Activated CD8-positive, alpha-beta T cell treated with anti-CD3 and anti-CD28 coated beads, Interleukin-2, amount 10 ng/mL, durations not matched to agents 7 days and 5 days (primary cell): ENCODE results near the gene RELN. TPM values are rescaled to one million over a fixed set of nuclear protein-coding genes. Genes with fewer than 3 reads are reported as not detected.
"Not testable (repeated sequence)": the region's sequence is repeated elsewhere in the genome, so short reads cannot be mapped to it uniquely, and the experiment has no call there.

ENCODE experiments used
- ATAC-seq: fragments of 150-1000 bp; cut with Tn5 transposase; one replicate; pipeline ENCODE4 v1.10.0; 2021; ENCODE audit warnings: moderate library complexity
- CTCF ChIA-PET: fragments of 350-600 bp; sonication (Branson Sonifier 250); formaldehyde crosslinking; loops from one replicate; lab custom pipeline; 2021; ENCODE audit warnings: antibody characterized with exemption; lab: Charles Lee
- POLR2A ChIA-PET: fragments of 350-600 bp; sonication (Branson Sonifier 250); formaldehyde crosslinking; loops from one replicate; lab custom pipeline; 2021; ENCODE audit warnings: antibody characterized with exemption; lab: Charles Lee
- DNase-seq: peaks from one replicate; pipeline ENCODE4 v3.0.0-alpha.2; 2020
- H3K27ac Mint-ChIP-seq: one replicate; pipeline ENCODE4 v1.8.0; 2021; ENCODE audit warnings: mild to moderate bottlenecking, mixed read lengths
- H3K27me3 Mint-ChIP-seq: one replicate; pipeline ENCODE4 v1.8.0; 2021; ENCODE audit warnings: low read depth, mixed read lengths
- H3K36me3 Mint-ChIP-seq: one replicate; pipeline ENCODE4 v1.8.0; 2021; ENCODE audit warnings: low read depth, mixed read lengths
- H3K4me1 Mint-ChIP-seq: one replicate; pipeline ENCODE4 v1.8.0; 2021; ENCODE audit warnings: low read depth, mixed read lengths
- H3K4me3 Mint-ChIP-seq: one replicate; pipeline ENCODE4 v1.8.0; 2021; ENCODE audit warnings: mild to moderate bottlenecking, mixed read lengths
- H3K9me3 Mint-ChIP-seq: one replicate; pipeline ENCODE4 v1.8.0; 2022; ENCODE audit warnings: mixed read lengths; ENCODE audit not compliant: insufficient read depth
- total RNA-seq, 2 experiments: library from RNA; stranded (reverse); gene quantifications; one replicate each; pipeline ENCODE4 v1.2.3, GENCODE V29; 2021

The RELN gene
- total RNA-seq, 2 experiments from 2014 or later = not detected

DNA sequence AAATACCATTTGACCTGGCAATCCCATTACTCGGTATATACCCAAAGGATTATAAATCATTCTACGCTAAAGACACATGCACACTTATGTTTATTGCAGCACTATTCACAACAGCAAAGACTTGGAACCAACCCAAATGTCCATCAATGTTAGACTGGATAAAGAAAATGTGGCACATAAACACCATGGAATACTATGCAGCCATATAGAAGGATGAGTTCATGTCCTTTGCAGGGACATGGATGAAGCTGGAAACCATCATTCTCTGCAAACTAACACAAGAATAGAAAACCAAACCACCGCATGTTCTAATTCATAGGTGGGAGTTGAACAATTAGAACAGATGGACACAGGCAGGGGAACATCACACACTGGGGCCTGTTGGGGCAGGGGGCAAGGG lies 502.6 kb downstream of the RELN start:
- POLR2A ChIA-PET, H3K4me1 Mint-ChIP-seq, H3K36me3 Mint-ChIP-seq, H3K4me3 Mint-ChIP-seq, H3K27ac Mint-ChIP-seq, ATAC-seq, H3K27me3 Mint-ChIP-seq, H3K9me3 Mint-ChIP-seq, CTCF ChIA-PET, DNase-seq: not testable (repeated sequence)

DNA sequence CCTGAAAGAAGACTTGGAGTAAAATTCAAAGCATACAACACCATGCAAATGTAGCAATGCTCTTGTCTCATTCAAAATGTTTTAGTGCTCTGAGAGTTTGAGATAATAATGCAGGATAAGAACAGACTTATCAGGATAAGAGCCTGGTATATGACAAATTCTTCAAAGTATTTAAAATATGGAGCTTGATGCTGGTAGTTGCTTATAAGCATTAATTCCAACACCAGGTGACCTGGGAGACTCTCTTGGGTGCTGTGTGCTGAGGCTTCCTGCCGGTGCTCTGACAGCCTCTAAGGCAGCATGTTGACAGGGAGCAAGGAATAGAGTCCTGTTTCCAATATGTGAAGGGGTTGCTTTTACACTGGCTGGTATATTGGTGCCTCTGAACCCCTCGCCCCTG lies 508.7 kb downstream of the RELN start:
- peaks cover 7% of the 10 kb centered on the region for H3K27me3 Mint-ChIP-seq
- H3K9me3 Mint-ChIP-seq = no peaks in the 10 kb centered on the region

GRCh38 chr7:103474956-103475355 lies 514.5 kb downstream of the RELN start:
- Mint-ChIP-seq H3K9me3 (no peaks in the 10 kb centered on the region), H3K4me1 (no peaks in the 10 kb centered on the region), H3K27me3 (peaks cover 11% of the 10 kb centered on the region), H3K36me3 (no peaks in the 10 kb centered on the region), H3K4me3 (no peak overlapping the region), H3K27ac (no peak overlapping the region)
- DNase-seq = no peak
- ChIA-PET CTCF (no interaction called here), POLR2A (no interaction called here)
- no peak for ATAC-seq

More for the DNA sequence above, 508.7 kb downstream of the RELN start:
- H3K4me1 Mint-ChIP-seq = no peaks in the 10 kb centered on the region
- H3K36me3 Mint-ChIP-seq = no peaks in the 10 kb centered on the region
- ChIA-PET CTCF (no interaction called here), POLR2A (no interaction called here)
- ATAC-seq = no peak
- H3K27ac Mint-ChIP-seq = no peak overlapping the region
- no peak for DNase-seq
- no peak overlapping the region for H3K4me3 Mint-ChIP-seq

DNA sequence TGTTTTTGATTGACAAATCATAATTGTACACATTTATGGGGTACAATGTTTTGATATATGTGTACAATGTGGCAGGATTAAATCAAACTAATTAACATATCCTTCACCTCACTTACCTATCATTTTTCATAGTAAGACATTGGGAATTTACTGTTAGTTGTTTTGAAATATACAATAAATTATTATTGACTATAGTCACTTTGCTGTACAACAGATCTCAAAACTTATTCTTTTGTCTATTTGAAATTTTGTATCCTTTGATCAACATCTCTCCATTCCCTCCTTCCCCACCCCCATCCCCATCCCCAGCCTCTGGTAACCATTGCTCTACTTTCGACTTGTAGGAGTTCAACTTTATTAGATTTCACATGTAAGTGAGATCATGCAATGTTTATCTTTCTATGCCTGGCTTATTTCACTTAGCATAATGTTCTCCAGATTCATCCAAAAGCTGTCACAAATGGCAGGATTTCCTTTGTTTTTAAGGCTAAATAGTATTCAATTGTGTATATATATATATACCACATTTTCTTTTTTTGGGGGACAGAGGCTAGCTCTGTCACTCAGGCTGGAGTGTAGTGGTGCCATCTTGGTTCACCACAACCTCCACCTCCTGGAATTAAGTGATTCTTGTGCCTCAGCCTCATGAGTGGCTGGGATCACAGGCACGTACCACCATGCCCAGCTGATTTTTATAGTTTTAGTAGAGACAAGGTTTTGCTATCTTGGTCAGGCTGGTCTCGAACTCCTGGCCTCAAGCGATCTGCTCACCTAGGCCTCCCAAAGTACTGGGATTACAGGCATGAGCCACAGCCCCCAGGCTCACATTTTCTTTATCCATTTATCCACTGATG lies 520.1 kb downstream of the RELN start:
- H3K27ac Mint-ChIP-seq = no peak overlapping the region
- CTCF ChIA-PET = no interaction called here
- POLR2A ChIA-PET = no interaction called here
- ATAC-seq (no peak), DNase-seq (no peak)
- no peaks in the 10 kb centered on the region for H3K9me3 Mint-ChIP-seq
- peaks cover 9% of the 10 kb centered on the region for H3K27me3 Mint-ChIP-seq
- no peaks in the 10 kb centered on the region for H3K36me3 Mint-ChIP-seq
- no peaks in the 10 kb centered on the region for H3K4me1 Mint-ChIP-seq
- no peak overlapping the region for H3K4me3 Mint-ChIP-seq

DNA sequence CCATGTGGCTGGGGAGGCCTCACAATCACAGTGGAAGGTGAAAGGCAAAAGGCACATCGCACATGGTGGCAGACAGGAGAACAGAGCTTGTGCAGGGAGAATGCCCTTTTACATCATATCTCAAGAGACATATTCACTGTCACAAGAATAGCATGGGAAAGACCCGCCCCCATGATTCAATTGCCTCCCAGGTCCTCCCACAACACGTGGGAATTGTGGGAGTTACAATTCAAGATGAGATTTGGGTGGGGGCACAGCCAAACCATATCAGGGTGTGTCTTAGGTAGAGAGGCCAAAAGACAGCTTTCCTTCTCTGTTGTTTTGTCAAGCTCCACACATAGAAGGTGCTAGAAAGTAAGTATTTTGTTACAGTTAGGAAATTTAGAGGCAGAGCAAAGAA lies 522.6 kb downstream of the RELN start:
- POLR2A ChIA-PET = no interaction called here
- H3K27ac Mint-ChIP-seq = no peak overlapping the region

GRCh38 chr7:103462358-103462757 lies 527.1 kb downstream of the RELN start:
- ChIA-PET CTCF (interaction anchor here (1.2 kb wide), 1 partner anchor 85 kb away, joined by 3 read pairs; no protein-coding TSS in a partner anchor), POLR2A (no interaction called here)

More for the DNA sequence above, 522.6 kb downstream of the RELN start:
- peaks cover 12% of the 10 kb centered on the region for H3K27me3 Mint-ChIP-seq
- H3K9me3 Mint-ChIP-seq = no peaks in the 10 kb centered on the region
- ATAC-seq (no peak), DNase-seq (no peak)
- CTCF ChIA-PET = no interaction called here
- no peaks in the 10 kb centered on the region for H3K36me3 Mint-ChIP-seq
- no peaks in the 10 kb centered on the region for H3K4me1 Mint-ChIP-seq
- H3K4me3 Mint-ChIP-seq = no peak overlapping the region

DNA sequence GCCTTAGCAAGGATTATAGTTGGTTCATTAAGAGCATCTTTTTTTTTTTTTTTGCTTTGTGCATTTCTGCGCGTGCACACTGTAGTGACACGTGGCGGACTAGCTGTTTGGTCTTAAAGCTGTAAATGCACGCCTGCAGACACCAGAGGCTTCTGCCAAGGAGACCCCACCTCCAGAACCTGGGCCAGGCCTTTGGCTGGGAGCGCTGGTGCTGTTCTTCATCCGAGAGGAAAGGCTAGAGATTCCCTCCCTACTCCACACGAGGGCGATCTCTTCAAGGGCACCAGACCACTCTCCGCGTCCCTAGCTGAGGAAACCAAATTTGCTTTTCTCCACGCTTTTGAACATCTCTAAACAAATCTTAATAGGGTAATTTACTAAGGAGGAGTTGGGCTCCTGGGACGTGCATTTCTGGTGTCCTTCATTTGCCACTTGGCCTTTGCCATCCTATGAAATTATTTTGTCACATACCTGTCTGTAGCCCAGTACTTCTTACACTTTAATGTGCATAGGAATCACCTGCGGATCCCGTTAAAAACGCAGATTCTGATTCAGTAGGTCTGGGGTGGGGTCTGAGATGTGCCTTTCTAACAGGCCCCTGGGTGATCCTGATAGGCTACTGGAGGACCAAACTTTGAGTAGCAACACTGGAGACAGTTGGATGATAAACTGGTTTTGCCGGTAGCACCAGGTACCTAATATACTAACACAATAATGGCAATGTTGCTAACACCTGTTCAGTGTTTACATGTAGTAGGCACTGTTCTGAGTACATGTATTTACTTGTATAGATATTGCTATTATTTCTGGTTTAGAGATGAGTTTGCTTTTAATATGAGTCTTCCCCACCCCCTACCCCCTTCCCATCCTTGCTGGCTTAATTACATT lies 542.1 kb downstream of the RELN start:
- CTCF ChIA-PET = interaction anchor here (0.7 to 1.3 kb wide), 5 partner anchors 16 to 153 kb away, joined by 3 to 4 read pairs (median 3); no protein-coding TSS in a partner anchor
- Mint-ChIP-seq H3K9me3 (no peaks in the 10 kb centered on the region), H3K36me3 (no peaks in the 10 kb centered on the region), H3K4me1 (peaks cover 12% of the 10 kb centered on the region), H3K27ac (no peak overlapping the region), H3K4me3 (no peak overlapping the region), H3K27me3 (peaks cover 63% of the 10 kb centered on the region)
- ATAC-seq = peak; percentile 69
- POLR2A ChIA-PET = no interaction called here
- peak; percentile 53 for DNase-seq

More at GRCh38 chr7:103462358-103462757, 527.1 kb downstream of the RELN start:
- no peak overlapping the region for H3K27ac Mint-ChIP-seq
- no peaks in the 10 kb centered on the region for H3K4me1 Mint-ChIP-seq
- no peak overlapping the region for H3K4me3 Mint-ChIP-seq
- no peaks in the 10 kb centered on the region for H3K9me3 Mint-ChIP-seq
- DNase-seq (no peak), ATAC-seq (no peak)
- H3K27me3 Mint-ChIP-seq = peaks cover 3% of the 10 kb centered on the region
- H3K36me3 Mint-ChIP-seq = no peaks in the 10 kb centered on the region

DNA sequence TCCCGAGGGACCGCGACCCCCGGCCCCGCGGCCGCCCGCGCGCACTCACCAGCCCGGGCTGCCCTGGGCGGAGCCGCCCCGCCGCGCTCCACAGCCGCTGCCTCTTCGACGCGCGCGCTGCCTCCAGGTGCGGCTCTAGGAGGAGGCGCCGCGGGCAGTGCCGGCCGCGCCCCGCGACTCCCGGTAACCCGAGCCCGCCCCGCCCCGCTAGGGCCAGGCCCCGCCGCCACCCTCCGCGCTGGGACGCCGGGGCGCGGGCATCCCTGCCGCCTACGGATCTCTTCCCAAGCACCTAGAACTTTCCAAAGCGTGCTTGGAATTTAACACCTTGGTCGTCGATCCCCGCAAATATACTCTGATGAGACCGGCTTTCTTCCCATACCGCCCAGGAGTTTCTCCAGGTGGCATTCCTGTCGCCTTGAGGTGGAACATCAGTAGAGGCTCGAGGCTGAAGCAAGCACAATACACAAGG lies 543.4 kb downstream of the RELN start, which contains the start of gene SLC26A5:
SLC26A5 (minus strand) TSS at position 159 of the 472 bp plus-strand sequence. CDS start 24,693 bp downstream, outside the sequence.
- Mint-ChIP-seq H3K36me3 (no peaks in the 10 kb centered on the region), H3K4me3 (peak within 1 kb of the TSS; percentile 66), H3K9me3 (no peaks in the 10 kb centered on the region), H3K27me3 (peaks cover 64% of the 10 kb centered on the region), H3K4me1 (peaks cover 12% of the 10 kb centered on the region), H3K27ac (no peak within 1 kb of the TSS)
- DNase-seq (no peak), ATAC-seq (peak; percentile 93)
- ChIA-PET POLR2A (no interaction called here), CTCF (interaction anchor here (1.3 kb wide), 1 partner anchor 37 kb away, joined by 3 read pairs; no protein-coding TSS in a partner anchor)

DNA sequence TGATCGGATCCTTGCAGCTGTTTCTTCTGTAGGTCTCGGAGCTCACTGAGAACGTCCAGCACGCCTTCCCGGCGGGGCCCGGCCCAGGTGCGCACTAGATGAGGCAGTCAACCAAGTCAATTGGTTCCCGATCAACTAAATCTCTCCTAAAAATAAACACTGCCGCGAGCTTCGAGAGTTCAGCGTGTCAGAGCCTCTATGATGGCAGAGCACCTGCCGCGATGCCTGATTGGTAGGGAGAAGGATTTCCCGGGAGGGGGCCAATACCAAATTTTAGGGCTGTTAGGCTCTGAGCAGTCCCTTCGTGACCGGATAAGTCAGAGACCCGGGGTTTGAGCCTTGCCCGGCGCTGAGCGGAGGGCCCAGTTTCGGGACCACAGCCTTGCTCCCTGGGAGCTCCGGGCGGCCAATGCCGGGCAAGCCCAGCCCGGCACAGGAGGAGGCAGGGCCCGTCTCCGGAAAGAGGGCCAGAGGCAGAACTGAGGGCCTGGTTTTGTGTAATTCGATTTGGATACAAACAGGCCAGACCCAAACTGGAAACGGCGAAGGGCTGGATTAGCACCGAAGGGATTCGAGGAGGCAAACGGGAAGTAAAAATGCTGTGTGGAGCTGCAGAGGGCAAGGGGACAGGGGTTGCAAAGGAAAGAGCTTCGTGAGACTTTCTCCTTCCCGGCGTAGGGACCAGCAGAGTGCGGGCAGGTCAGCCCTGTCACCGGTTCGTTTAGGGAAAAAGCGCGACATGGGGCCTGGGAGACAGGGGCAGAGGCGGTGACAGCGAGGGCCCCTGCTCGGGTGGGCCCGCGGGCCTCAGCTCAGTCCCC lies 544.0 kb downstream of the RELN start:
- H3K4me3 Mint-ChIP-seq = peak overlapping the region; percentile 66
- H3K36me3 Mint-ChIP-seq = no peaks in the 10 kb centered on the region
- POLR2A ChIA-PET = no interaction called here
- H3K4me1 Mint-ChIP-seq = peaks cover 12% of the 10 kb centered on the region
- no peaks in the 10 kb centered on the region for H3K9me3 Mint-ChIP-seq
- CTCF ChIA-PET = interaction anchor here (1.0 kb wide), 1 partner anchor 11 kb away, joined by 3 read pairs; no protein-coding TSS in a partner anchor
- H3K27ac Mint-ChIP-seq = no peak overlapping the region
- DNase-seq (no peak), ATAC-seq (peak; percentile 42)
- H3K27me3 Mint-ChIP-seq = peaks cover 65% of the 10 kb centered on the region

DNA sequence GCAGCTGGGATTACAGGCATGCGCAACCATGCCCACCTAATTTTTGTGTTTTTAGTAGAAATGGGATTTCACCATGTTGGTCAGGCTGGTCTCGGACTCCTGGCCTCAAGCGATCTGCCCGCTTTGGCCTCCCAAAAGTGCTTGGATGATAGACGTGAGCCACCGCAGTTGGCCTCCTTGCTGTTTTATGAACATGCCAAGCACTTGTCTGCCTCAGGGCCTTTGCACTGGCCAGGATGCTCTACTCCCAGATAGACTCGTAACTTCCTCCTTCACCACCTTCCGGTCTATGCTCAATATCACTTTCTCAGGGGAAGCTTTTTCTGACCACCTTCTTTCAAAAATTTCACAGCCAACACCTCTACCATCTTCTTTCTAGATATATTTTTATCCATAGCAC lies 549.8 kb downstream of the RELN start:
- DNase-seq (no peak), ATAC-seq (no peak)
- H3K9me3 Mint-ChIP-seq = no peaks in the 10 kb centered on the region
- CTCF ChIA-PET = no interaction called here
- H3K27ac Mint-ChIP-seq = no peak overlapping the region
- peaks cover 42% of the 10 kb centered on the region for H3K27me3 Mint-ChIP-seq
- H3K4me3 Mint-ChIP-seq = no peak overlapping the region
- H3K4me1 Mint-ChIP-seq = no peaks in the 10 kb centered on the region
- no peaks in the 10 kb centered on the region for H3K36me3 Mint-ChIP-seq
- POLR2A ChIA-PET = no interaction called here

DNA sequence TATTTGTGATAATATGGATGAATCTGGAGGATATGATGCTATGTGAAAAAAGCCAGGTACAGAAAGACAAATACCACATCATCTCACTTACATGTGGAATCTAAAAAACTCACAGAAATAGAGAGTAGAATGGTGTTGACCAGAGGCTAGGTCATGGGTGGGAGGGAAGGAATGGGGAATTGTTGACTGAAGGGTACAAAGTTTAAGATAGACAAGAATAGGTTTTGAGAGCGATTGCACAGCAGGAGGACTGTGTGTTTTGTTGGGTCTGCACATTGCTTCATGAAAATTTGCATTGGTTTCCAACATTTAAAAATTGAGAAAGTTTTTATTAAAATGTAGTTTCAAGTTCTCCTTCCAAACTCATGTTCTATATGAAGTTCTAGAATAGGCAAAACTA lies 551.8 kb downstream of the RELN start:
- DNase-seq (no peak), ATAC-seq (no peak)
- Mint-ChIP-seq H3K4me3 (no peak overlapping the region), H3K9me3 (no peaks in the 10 kb centered on the region), H3K36me3 (no peaks in the 10 kb centered on the region), H3K27me3 (peaks cover 26% of the 10 kb centered on the region), H3K27ac (no peak overlapping the region), H3K4me1 (peaks cover 2% of the 10 kb centered on the region)
- ChIA-PET CTCF (no interaction called here), POLR2A (no interaction called here)
